Liver (tissue), 3 donors: ENCODE data around the gene LAMC2.

Experiments used
- CTCF ChIP-seq: fragments of 150-350 bp; IDR thresholded peaks from 2 replicates; pipeline ENCODE4 v1.5.1; 2017; ENCODE audit warnings: improper control_type of control experiment, low read depth, low read length; ENCODE audit not compliant: missing input control
- FOXA1 ChIP-seq: IDR thresholded peaks from 2 replicates; pipeline ENCODE4 v1.6.1; 2016; ENCODE audit warnings: antibody characterized with exemption
- GABPA ChIP-seq, 2 donors: IDR thresholded peaks in 1 of 2; conservative IDR thresholded peaks in 1 of 2; 2 replicates each; pipeline ENCODE4 v1.6.1; 2016; ENCODE audit warnings: antibody characterized with exemption in 2 of 2, mild to moderate bottlenecking in 1 of 2, moderate library complexity in 1 of 2
- JUND ChIP-seq, 2 donors: IDR thresholded peaks; 2 replicates each; pipeline ENCODE4 v1.6.1; 2016; ENCODE audit warnings: antibody characterized with exemption in 2 of 2
- MAX ChIP-seq: IDR thresholded peaks from 2 replicates; pipeline ENCODE4 v1.6.1; 2016; ENCODE audit warnings: antibody characterized with exemption
- RAD21 ChIP-seq, 2 donors: IDR thresholded peaks; 2 replicates each; pipeline ENCODE4 v1.6.1; 2016; ENCODE audit warnings: antibody characterized with exemption in 2 of 2, mild to moderate bottlenecking in 2 of 2
- RXRA ChIP-seq, 2 donors: IDR thresholded peaks; 2 replicates each; pipeline ENCODE4 v1.6.1; 2017 to 2018; ENCODE audit warnings: antibody characterized with exemption in 2 of 2, mild to moderate bottlenecking in 1 of 2
- SP1 ChIP-seq: IDR thresholded peaks from 2 replicates; pipeline ENCODE4 v1.6.1; 2018; ENCODE audit warnings: antibody characterized with exemption, mild to moderate bottlenecking
- YY1 ChIP-seq: IDR thresholded peaks from 2 replicates; pipeline ENCODE4 v1.6.1; 2016; ENCODE audit warnings: antibody characterized with exemption, mild to moderate bottlenecking
- donor health status: healthy.
- donor health status: healthy.

- no peak for TF ChIP-seq RXRA (IDR thresholded peaks at IDR 0.05)
- TF ChIP-seq SP1 = no peak
- TF ChIP-seq GABPA (IDR thresholded peaks at IDR 0.05 in 1 of 2, conservative IDR thresholded peaks at IDR 0.05 in 1 of 2) = no peak
- TF ChIP-seq CTCF = no peak
- TF ChIP-seq RAD21 (IDR thresholded peaks at IDR 0.05) = no peak
- no peak for TF ChIP-seq YY1
- no peak for TF ChIP-seq JUND (IDR thresholded peaks at IDR 0.05)
- TF ChIP-seq MAX = no peak
- no peak for TF ChIP-seq FOXA1
These were observed 40.3 kb downstream of the LAMC2 start for GRCh38 chr1:183226361-183226760.
